ENCODE measurements around the gene SOWAHB.

DNA sequence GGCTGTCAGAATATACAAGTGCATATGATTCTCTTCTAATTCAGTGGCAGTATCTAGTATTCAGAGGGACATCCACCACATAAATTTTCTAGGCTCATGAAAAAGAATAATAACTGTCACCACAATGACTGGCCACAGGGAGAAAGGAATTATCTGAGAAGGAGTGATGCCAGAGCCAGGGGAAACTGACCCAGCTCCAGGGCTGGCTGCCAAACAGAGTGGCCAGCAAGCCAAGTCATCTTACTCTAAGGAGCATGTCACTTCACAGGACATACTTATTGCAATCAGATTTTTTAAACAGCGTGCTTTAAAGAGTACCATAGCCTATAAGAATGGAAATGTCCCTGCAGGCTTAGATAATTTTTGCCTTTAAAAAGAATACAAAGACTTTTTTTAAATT, 45.8 kb upstream of the SOWAHB start:
- TF ChIP-seq, protein P1, sequence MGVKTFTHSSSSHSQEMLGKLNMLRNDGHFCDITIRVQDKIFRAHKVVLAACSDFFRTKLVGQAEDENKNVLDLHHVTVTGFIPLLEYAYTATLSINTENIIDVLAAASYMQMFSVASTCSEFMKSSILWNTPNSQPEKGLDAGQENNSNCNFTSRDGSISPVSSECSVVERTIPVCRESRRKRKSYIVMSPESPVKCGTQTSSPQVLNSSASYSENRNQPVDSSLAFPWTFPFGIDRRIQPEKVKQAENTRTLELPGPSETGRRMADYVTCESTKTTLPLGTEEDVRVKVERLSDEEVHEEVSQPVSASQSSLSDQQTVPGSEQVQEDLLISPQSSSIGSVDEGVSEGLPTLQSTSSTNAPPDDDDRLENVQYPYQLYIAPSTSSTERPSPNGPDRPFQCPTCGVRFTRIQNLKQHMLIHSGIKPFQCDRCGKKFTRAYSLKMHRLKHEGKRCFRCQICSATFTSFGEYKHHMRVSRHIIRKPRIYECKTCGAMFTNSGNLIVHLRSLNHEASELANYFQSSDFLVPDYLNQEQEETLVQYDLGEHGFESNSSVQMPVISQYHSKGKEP (tag by site-specific recombination; IDR thresholded peaks at IDR 0.05) = no peak
- no peak for TF ChIP-seq ZNF416 (tag by site-specific recombination; IDR thresholded peaks at IDR 0.05)
- no peak for TF ChIP-seq ZNF521 (tag by site-specific recombination; IDR thresholded peaks at IDR 0.05)
- TF ChIP-seq ZNF629 (tag by site-specific recombination; IDR thresholded peaks at IDR 0.05) = no peak
- TF ChIP-seq, protein P2, sequence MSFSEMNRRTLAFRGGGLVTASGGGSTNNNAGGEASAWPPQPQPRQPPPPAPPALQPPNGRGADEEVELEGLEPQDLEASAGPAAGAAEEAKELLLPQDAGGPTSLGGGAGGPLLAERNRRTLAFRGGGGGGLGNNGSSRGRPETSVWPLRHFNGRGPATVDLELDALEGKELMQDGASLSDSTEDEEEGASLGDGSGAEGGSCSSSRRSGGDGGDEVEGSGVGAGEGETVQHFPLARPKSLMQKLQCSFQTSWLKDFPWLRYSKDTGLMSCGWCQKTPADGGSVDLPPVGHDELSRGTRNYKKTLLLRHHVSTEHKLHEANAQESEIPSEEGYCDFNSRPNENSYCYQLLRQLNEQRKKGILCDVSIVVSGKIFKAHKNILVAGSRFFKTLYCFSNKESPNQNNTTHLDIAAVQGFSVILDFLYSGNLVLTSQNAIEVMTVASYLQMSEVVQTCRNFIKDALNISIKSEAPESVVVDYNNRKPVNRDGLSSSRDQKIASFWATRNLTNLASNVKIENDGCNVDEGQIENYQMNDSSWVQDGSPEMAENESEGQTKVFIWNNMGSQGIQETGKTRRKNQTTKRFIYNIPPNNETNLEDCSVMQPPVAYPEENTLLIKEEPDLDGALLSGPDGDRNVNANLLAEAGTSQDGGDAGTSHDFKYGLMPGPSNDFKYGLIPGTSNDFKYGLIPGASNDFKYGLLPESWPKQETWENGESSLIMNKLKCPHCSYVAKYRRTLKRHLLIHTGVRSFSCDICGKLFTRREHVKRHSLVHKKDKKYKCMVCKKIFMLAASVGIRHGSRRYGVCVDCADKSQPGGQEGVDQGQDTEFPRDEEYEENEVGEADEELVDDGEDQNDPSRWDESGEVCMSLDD (tag by site-specific recombination; IDR thresholded peaks at IDR 0.05) = no peak
- TF ChIP-seq ZNF433 (tag by site-specific recombination; IDR thresholded peaks at IDR 0.05; ENCODE audit: low read depth) = no peak

All from HEK293 (cell line).